GM21528 (cell line): Measurements from ENCODE around the gene ARSB.
"Not testable (repeated sequence)": the region's sequence is repeated elsewhere in the genome, so short reads cannot be mapped to it uniquely, and the experiment has no call there.

ENCODE experiments used
- ATAC-seq: cut with Tn5 transposase; IDR thresholded peaks from one replicate; pipeline ENCODE4 v1.9.1; 2021; ENCODE audit warnings: mild to moderate bottlenecking, moderate library complexity; ENCODE audit not compliant: unreplicated experiment, low FRiP score

ARSB gene

DNA sequence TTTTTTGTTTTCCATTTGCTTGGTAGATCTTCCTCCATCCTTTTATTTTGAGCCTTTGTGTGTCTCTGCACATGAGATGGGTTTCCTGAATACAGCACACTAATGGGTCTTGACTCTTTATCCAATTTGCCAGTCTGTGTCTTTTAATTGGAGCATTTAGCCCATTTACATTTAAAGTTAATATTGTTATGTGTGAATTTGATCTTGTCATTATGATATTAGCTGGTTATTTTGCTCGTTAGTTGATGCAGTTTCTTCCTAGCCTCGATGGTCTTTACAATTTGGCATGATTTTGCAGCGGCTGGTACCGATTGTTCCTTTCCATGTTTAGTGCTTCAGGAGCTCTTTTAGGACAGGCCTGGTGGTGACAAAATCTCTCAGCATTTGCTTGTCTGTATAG lies 133.2 kb downstream of the ARSB start:
- not testable (repeated sequence) for ATAC-seq

DNA sequence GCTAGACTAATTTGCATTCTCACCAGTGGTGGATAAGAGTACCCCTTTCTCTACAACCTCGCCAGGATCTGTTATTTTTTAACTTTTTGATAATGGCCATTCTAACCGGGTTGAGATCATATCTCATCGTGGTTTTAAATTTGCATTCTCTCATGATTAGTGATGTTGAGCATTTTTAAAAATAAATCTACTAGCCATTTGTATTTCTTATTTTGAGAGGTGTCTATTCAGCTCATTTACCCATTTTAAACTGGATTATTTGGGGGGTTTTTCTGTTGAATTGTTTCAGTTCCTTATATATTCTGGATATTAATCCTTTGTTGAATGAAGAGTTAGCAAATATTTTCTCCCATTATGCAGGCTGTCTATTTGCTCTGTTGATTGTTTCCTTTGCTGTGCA lies 139.6 kb downstream of the ARSB start:
- ATAC-seq, result no peak

DNA sequence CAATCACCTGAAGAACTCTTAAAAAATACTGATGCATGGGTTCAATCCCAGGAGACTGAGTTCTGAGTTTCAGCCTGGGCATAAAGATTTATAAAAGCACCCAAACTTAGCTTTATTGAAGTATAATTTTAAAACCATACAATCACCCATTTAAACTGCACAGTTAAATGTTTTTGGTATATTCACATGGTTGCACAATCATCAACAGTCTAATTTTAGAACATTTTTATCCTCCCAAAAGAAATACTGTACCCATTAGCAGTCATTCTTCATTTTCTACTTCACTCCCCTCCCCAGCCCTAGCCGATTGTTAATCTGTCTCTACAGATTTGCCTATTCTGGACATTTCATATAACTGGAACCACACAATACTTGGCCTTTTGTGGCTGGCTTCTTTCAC lies 141.7 kb downstream of the ARSB start:
- ATAC-seq, result no peak

DNA sequence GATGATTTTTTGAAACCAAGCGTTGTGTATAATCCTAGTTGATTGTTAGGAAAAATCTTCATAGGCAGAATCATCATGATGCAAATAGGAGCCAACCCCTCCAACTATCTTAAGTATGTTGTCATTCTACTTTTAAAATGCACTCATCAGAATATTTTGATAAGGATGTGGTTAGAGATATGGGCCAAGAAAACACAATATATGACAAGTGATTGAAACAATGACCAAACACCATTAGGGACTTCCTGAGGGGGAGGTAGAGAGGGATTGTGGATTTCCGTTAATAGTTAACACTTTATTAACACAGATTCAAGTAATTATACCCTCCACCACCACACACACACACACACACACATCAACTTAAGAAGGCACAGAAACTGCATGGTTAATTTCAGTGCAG lies 143.3 kb downstream of the ARSB start:
- no peak for ATAC-seq

DNA sequence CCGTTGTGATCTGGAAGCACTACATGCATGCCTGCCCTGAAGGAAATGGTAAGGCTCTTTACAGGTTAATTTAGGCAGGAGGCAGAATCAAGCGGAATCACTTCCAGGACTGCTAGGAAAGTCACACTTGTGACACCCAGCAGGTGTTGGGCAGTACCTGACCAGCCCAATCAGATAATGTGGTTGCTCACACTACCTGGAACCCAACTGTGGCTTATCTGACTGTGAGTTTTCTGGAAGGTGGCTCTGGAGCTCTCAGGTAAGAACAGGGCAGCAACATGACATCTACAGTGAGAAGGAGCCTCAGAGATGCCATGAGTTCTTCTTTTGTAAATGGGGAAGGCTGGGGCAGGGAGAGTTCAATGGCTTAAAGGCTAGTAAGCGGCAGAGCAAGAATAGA lies 146.4 kb downstream of the ARSB start:
- no peak for ATAC-seq

DNA sequence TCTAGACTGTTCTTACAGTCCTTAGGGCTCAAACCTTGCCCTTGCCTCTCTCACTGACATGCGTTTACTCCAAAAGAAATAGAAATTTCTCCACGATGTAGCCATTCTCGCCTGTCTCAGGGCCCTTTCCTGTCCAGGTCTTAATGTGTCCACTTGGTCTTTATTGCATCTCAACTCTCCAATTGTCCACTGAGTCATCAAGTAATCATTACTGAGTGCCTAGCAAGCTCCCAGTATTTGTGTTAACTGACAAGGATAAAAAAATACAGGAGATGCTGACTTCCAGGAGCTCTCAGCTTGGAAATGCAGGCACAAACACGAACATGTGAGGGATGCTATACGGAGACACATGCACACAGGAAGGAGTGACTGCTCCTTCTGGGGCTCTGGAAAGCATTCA lies 147.3 kb downstream of the ARSB start:
- no peak for ATAC-seq

DNA sequence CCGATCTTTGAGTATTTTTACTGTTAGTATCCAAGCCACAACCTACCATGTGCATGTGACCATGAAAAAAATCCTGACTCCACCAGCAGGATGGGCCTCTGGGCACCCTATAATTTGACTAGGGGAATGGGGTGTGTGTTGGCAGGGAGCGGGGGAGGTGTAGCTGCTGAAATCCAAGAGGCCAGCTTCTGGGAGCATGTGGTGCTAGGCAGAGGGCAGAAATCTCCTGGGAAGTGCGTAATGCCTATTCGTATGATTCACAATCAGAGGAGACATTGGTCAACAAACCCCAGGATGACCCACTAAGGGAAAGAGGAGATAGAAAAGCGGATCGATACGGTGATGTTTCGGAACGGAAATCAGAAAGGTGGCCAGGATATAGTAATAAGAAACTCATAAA lies 149.9 kb downstream of the ARSB start:
- no peak for ATAC-seq

DNA sequence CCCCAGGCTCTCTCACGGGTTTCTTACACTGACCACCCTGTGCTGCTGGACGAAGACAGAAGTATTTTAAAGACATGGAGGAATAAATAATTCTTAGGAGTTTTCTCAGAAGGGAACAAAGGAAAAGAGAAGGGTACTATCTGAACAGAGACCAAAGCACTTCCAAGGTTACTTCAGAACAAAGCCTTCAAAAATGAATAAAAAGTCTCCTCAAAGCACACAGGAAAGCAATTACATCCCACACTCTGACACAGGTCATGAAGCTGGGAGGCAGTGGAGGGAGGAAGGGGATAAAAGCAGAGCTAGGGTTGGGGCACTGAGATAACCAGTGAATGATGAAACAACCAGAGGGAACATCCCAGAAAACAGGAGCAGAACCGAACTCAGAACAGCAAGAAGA lies 151.8 kb downstream of the ARSB start:
- ATAC-seq, result no peak

DNA sequence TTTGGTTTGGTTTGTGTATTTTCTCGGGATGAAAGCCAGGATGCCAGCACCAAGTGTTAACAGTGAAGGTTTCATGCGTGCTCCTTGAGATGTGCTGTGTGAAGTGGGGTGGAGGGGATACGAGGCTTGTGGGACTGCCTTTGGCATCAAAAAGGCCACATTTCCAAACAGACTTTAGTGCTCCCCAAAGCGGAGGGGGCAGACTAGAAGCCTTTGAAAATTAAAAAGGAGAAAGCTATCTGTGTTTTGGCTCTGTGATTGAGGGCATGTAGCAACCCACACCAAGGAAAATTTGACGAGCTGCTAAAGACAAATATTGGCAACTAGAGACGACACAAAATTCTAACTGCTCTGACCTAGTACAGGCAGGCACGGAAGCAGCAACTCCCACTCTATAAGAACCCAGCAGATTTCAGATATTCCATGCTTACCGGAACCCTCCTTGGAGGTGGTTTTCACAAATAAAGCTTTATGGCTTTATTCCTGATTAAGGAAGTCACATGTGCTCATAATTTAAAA lies 154.5 kb downstream of the ARSB start:
- no peak for ATAC-seq

DNA sequence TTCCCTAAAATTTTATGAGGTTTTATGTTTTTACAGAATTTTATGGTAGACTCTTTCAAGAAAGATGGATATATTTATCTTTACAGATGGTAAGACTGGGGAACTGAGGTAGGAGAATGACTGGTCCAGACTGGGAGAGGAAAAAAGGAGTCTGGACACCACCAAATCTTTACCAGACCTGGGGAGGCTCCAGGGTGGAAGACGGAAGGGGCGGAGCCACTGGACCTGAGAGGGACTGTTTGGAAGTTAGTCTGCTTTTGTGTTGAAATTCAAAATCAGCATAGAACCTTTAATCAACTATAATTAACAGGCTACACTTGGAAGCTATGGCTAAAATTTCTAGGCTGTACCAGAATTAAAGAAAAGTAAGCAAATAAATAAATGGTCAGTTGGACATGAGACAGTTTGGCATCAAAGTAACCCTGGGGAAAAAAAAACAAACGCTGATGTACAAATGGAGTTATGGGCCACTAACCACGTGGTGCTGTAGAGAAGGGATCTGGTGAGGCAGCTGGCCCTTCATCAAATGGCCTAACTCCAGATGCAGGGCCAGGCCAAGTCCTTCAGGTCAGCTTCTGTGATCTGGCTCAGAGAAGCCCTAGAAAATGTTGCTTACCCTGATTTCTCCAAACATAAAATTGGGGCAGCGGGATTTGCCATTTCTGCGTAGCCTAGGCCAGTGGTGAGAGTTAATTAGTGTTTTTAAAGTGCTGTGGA lies 155.1 kb downstream of the ARSB start:
- ATAC-seq, result no peak

DNA sequence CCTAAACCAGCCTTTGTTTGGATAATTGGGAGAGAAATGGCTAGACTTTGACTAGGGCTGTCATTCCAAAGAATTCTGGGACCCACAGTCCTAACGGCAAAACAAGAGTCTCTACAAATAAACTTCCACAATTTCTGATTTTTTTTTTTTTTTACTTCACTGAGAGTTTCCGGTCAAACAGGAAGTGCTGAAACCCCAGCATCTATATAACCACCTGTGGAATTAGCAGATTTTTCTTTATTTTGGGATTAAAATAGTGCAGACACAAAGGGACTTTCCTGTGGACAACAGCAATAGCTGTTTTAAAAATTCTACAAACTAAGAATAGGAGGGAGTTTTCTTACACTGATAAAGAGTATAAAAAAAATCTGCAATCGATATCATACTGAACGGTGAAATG lies 157.4 kb downstream of the ARSB start:
- ATAC-seq, result no peak

DNA sequence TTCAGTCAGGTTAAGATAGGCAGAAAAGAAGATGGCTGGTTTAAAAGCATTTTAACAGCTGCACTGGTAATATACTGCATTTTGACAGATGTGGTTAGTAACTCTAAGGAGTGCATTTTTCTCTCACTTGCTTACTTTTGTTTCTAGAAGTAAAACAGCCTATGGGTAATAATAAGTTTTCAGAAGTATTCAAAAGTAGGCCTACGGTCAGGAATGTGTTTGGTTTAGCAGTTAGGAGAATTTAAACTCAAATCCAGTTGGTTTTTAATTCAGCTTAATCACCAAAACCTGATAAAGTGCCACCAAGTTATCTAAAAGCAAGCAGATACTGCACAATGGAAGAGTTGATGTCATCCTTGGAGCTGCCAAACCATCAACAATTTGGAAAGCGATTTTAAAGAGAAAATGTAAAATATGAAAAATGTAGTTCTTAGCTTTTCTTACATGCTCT lies 160.3 kb downstream of the ARSB start:
- ATAC-seq, result no peak

DNA sequence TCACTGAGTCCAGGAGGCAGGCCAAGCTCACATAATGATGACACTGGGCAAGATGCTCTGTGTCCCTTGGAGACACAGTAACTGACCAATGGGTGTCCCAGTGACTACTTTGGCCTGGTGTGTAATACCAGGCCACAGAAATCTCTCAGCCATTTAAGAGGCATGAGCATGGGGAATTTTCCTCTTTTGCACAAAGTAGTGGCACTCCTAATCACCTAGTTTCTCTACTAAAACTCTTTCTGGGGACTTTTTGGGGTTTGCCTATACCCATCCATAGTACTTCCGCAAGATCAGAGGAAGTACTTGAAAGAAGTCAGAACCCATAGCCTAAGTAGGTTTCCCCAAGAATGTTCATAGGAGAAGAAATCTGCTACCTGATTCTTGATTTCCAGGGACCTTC lies 161.9 kb downstream of the ARSB start:
- ATAC-seq, result no peak

DNA sequence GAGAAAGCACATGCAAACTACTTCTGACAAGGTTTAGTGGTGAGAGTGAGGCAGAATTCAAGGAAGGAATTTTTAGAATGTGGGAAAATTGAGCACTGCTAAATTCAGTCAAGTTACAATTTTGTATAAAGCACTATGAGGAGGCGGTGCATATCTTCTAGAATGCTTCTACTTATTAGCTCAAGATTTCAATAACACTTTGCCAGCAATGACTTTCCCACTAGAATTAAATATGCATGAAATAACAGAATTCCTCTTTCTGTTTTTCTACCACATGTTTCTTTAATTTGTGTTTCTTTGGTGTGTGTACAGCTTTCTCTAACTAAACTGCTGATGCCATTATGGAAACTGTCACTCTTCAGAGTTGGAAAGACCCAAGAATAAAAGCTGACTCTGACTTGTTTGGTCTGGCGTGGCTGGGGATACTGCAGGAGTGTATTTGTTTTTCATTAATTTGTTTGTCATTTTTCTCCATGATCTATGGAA lies 163.5 kb downstream of the ARSB start:
- ATAC-seq, result no peak

DNA sequence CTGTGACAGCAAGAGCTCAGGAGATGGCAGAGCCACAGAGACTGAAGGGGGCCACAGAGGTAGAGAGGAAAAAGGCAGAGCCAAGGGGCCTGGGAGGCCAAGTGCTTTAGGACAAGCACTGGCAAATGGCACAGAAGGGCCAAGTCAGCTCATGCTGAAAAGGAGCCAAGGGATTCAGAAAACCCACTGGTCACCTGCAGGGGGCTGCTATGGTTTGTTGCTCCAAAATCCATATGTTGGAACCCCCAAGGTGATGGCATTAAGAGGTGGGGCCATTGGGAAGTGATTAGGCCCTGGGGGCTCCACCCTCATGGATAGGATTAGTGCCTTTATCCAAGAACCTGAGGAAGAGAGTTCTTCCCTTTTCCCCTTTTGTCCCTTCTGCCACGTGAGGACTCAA lies 165.4 kb downstream of the ARSB start:
- ATAC-seq, result no peak

DNA sequence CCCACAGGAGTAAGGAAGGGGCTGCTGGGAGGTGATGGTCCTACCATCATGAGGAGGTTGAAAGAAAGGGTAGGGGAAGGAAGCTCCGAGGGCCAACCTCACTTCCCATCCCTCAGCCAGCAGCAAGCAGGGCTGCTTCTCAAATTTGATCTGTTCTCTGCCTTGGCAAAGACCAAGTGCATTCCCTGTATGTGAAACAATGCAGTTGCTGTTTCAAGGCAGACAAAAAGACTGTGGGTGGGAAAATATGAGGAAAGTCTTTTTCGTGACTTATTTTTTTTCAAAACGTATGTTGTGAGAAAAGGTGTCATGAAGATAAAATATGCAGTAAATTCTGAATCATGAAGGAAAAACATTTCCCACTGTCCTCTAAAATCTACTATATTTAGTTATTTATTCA lies 165.9 kb downstream of the ARSB start:
- no peak for ATAC-seq

DNA sequence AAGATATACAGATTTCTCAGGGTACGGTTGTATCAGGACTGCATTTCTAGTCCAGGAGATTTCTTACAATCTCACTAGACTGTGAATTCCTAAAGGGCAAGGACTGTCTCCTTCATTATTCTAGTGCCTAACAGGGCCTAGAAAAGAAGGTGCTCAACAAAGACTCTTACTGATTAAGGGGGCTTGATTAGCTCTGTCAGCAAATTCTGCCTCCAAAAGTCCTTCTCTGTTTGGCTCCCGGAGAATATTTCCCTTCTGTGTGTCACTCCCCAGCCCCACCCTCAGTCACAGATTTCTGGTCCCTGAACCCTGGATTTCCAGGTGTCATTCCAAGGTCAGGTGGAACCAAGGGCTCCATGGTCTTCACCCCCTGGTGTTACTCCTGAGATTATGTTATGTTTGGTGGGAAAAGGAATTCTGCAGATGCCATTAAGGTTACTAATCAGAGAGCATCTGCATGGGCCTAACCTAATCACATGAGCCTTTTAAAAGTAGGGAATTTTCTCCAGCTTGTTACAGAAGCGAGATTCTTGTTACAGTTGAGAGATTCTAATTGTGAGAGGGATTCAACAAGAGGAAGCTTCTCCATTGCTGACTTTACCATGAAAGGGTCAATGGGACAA lies 168.9 kb downstream of the ARSB start:
- no peak for ATAC-seq

DNA sequence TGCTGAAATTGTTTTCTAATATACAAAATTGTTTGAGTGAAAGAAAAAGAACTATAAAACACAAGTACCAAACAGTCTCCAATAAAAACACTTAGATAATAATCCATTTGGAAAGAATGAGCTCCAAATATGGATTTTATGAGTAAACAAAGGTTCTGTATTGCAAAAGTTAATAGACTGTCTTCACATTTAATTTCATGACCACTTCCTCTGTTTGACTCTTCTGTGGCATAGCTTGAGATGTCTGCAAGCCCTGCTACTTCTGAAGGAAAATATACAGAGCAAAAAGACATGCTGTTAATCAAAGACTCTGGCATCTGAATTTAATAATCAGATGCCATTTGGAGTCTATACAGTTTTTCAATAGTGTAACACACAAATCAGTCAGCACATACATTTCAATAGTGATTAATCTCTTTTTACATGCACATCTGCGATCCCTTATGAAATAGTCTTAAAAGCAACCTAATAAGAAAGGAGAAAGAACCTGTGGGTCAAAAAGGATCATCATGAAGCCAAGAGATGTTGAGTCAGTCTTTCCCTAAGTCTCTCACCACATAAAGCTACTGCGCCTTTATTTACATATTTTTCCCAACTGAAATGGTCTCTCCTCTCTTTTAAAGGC lies 171.1 kb downstream of the ARSB start:
- no peak for ATAC-seq

DNA sequence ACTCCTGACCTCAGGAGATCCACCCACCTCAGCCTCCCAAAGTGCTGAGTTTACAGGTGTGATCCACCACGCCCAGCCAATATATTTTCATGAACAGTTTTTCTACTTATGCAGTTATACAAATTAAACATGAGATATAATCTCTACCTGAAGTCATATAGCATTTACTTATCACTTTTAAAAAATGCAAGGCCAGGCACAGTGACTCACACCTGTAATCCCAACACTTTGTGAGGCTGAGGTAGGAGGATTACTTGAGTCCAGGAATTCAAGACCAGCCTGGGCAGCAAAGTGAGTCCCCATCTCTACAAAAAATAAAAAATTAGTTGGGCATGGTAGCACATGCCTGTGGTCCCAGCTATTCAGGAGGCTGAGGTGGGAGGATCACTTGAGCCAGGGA lies 171.8 kb downstream of the ARSB start:
- ATAC-seq, result no peak

DNA sequence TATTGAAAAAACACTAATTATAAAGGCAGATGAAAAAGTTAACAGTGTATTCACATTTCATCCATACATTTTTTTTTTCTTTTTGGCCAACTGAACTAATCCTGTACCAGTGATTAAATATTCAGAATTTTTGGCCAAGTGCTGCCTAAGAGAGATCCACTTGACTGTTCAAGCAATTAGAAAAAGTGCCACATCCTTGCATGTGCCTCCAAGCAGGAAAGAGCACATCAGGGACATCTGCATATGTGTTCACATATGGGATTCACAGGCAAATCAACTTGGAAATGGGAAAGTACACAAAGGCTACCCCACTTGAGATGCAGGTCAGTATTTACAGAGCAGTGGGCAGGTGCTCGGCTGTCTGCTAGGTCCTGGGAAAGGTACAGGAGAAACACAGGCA lies 173.2 kb downstream of the ARSB start:
- no peak for ATAC-seq

DNA sequence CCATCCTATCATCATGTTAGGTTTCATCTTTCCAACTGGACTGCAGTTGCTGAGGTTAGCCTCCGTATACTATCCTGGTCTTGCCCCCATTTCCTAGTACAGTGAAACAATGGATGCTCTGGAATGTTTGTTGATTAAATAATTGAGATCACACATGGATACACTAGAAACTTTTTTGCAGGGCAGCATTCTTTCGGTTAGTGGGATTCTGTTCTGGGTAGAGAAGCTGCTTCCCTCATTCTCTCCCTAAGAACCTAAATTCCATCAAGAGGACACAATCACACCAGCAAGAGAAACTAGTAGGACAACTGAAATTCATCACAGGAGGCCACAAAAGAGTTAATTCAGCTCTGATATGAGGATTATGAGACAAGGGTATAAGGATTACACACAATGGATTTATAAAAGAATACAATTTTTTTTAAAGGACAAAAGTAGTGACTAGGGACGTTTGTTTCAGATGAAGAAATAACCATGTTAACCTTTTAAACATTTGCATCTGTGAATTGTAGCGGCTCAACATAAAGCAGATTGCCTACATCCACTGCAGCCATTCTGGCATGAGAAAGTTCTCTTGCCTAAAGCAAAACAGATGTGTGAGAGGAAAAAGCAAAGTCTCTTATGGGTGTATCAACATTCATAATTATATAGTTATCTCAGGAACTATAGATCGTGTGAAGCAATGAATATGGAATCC lies 173.8 kb downstream of the ARSB start:
- ATAC-seq, result no peak
